Pancreas (tissue), 10 donors: Measurements from ENCODE around the gene RABGGTA. TPM values are rescaled to one million over a fixed set of nuclear protein-coding genes. Genes with fewer than 3 reads are reported as not detected.

Source experiments
- ATAC-seq, 4 donors: fragments of 200-7000 bp; cut with Tn5 transposase; one replicate each; pipeline versions ENCODE4 v1.8.0 to v1.9.1; 2020; ENCODE audit warnings: mild to moderate bottlenecking in 4 of 4, moderate library complexity in 4 of 4
- DNase-seq, 6 donors: peaks; one replicate each; pipeline ENCODE4 v3.0.0-alpha.2; 2020
- FAIRE-seq: peaks from 2 replicates; lab custom pipeline; 2012; peaks lifted over from hg19 to GRCh38; lab: Jason Lieb, UNC
- H3K27ac ChIP-seq, 4 donors: fragments of 200-600 bp; sonication (generic); 1 replicate in 3 of 4; 2 replicates in 1 of 4; pipeline versions ENCODE4 v1.5.0 to v1.8.0; 2020
- H3K27me3 ChIP-seq, 4 donors: fragments of 200-600 bp; one replicate each; pipeline ENCODE4 v1.8.0; 2021
- H3K36me3 ChIP-seq, 3 donors: fragments of 200-600 bp; sonication (generic) in 1 of 3; one replicate each; pipeline versions ENCODE4 v1.5.0 to v1.8.0; 2020 to 2021
- H3K4me1 ChIP-seq, 3 donors: fragments of 200-600 bp; one replicate each; pipeline ENCODE4 v1.8.0; 2021
- H3K4me3 ChIP-seq, 4 donors: fragments of 200-600 bp; sonication (generic) in 2 of 4; one replicate each; pipeline versions ENCODE4 v1.5.0 to v1.8.0; 2020 to 2021
- H3K9me3 ChIP-seq, 4 donors: fragments of 200-600 bp; one replicate each; pipeline ENCODE4 v1.8.0; 2021
- WGBS, 2 donors: extraction: QIAGEN DNeasy Blood & Tissue Kit; methylation state at CpG; one replicate each; pipeline ENCODE4 v1.1.7; 2013; 5-methylcytosine and 5-hydroxymethylcytosine counted together
- intact Hi-C, 3 donors: fragments of 100-400 bp; cut with DNase I; formaldehyde crosslinking; loops; one replicate each; pipeline versions ENCODE4 v1.11.1 to v1.14.2; 2022
- polyA plus RNA-seq, 2 donors: library from polyadenylated mRNA; stranded (reverse); fragments of 200-250 nt; gene quantifications; one replicate each; pipeline ENCODE4 v1.2.3, GENCODE V29; 2013
- total RNA-seq, 6 donors: library from RNA; stranded (reverse); fragmentation: NEBNext Ultra II Directional in 4 of 6; extraction: Animal tissue kit (Norgen Biotek cat#: 25700) in 4 of 6; gene quantifications; one replicate each; pipeline versions ENCODE4 v1.2.1 to v1.2.4, GENCODE V29; 2021 to 2023
- TF ChIP-seq, protein P1 (sequence below), 4 donors: fragments of 200-600 bp; sonication (generic) in 3 of 4; IDR thresholded peaks; one replicate each; pipeline versions ENCODE4 v1.5.0 to v1.8.0; 2021; ENCODE audit warnings: antibody characterized with exemption in 4 of 4
- donor health status: healthy with polysubstance abuse.
- donor health status: DM: no; HTN: no; CAD: no; lungs with moderate emphysema.
- donor health status: DM: no; HTN: no; CAD: no.
- donor health status: control.
- donor health status: control.
- donor health status: Bipolar disorder and iron deficiency.
- donor health status: DM: yes; HTN: yes; CAD: no.
- donor health status: DM: no; HTN: no; CAD: no.
- donor health status: DM: no; HTN: no; CAD: no.
- donor health status: DM: yes; HTN: yes; CAD: no.

Gene RABGGTA
- total and polyA plus RNA-seq, 8 donors = 15.4 to 51.5 (median 19.9) TPM

GRCh38 chr14:24308342-24309124 lies 37.1 kb upstream of the RABGGTA start:
- H3K27me3 ChIP-seq = no peaks in the 10 kb centered on the region
- FAIRE-seq (no peak), ATAC-seq (no peak), DNase-seq (peak in 1 of 6 donors; percentile 8)
- peaks cover 25 to 44% (median 33%) of the 10 kb centered on the region in 3 donors for H3K4me1 ChIP-seq
- H3K9me3 ChIP-seq = no peaks in the 10 kb centered on the region
- TF ChIP-seq, protein P1, sequence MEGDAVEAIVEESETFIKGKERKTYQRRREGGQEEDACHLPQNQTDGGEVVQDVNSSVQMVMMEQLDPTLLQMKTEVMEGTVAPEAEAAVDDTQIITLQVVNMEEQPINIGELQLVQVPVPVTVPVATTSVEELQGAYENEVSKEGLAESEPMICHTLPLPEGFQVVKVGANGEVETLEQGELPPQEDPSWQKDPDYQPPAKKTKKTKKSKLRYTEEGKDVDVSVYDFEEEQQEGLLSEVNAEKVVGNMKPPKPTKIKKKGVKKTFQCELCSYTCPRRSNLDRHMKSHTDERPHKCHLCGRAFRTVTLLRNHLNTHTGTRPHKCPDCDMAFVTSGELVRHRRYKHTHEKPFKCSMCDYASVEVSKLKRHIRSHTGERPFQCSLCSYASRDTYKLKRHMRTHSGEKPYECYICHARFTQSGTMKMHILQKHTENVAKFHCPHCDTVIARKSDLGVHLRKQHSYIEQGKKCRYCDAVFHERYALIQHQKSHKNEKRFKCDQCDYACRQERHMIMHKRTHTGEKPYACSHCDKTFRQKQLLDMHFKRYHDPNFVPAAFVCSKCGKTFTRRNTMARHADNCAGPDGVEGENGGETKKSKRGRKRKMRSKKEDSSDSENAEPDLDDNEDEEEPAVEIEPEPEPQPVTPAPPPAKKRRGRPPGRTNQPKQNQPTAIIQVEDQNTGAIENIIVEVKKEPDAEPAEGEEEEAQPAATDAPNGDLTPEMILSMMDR (IDR thresholded peaks at IDR 0.05) = peak in 1 of 4 donors; percentile 10
- no peak overlapping the region for H3K4me3 ChIP-seq
- intact Hi-C loops = no loop called here
- WGBS, 2 donors = 66 to 72% methylated on average over 6 to 7 of the region's 7 CpGs
- H3K27ac ChIP-seq = peak overlapping the region in 2 of 4 donors; percentile 78 to 84
- peaks cover 0 to 31% (median 20%) of the 10 kb centered on the region in 3 donors for H3K36me3 ChIP-seq

DNA sequence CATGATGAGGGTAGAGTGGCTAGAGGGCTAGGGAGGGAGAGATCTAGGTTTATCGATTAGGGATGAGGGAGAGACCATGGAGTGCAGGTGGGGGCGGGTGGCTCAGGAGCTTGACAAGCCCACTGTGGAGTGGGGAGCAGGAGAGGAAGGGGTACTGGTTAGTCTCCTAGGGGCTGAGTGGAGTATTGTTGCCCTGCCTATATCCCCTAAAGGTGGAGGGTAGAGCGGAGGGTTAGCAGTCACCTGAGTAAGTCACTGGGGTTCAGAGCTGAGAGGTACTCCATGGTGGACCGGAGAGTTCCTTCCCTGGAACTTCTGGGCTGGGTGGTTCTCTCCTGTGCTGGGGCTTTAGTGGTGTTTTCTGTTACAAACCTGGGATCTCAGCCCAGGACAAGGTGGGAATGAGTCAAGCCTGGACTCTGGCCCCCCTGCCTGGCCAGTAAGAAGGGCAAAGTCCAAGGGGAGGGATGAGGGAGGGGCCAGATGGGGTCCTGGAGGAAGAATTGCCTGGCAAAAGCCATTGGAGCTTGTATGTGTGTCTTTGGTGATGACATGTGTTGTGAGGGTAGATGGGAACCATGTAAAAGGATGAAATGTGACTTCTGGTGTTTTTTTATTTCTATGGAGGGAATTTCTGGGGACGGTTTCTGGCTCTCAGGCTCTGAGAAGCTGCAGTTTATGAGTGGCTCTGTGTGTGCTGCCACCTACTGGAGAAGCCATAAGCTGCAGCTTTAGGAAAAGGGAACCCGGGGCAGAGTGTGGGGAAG lies 36.4 kb upstream of the RABGGTA start, which contains the start of gene CIDEB:
Gene CIDEB, minus strand, starts transcription at position 403 of the 767 bp plus-strand sequence. Its CDS starts 119 bp downstream, at position 284.
- Histone ChIP-seq H3K27ac (peak within 1 kb of the TSS; percentile 28 to 84 (median 64)), H3K4me3 (peak within 1 kb of the TSS in 1 of 4 donors; percentile 20), H3K36me3 (peaks cover 0 to 35% (median 25%) of the 10 kb centered on the region in 3 donors), H3K4me1 (peaks cover 25 to 44% (median 33%) of the 10 kb centered on the region in 3 donors), H3K9me3 (no peaks in the 10 kb centered on the region), H3K27me3 (no peaks in the 10 kb centered on the region)
- TF ChIP-seq, protein P1 (IDR thresholded peaks at IDR 0.05) = peak; percentile 92 to 97 (median 94)
- FAIRE-seq (no peak), DNase-seq (peak in 5 of 6 donors; percentile 86 to 88 (median 87)), ATAC-seq (peak; percentile 66 to 78 (median 72))
- intact Hi-C loops = no loop called here
- 28 to 29% methylated on average over 6 of the region's 6 CpGs for WGBS, 2 donors

DNA sequence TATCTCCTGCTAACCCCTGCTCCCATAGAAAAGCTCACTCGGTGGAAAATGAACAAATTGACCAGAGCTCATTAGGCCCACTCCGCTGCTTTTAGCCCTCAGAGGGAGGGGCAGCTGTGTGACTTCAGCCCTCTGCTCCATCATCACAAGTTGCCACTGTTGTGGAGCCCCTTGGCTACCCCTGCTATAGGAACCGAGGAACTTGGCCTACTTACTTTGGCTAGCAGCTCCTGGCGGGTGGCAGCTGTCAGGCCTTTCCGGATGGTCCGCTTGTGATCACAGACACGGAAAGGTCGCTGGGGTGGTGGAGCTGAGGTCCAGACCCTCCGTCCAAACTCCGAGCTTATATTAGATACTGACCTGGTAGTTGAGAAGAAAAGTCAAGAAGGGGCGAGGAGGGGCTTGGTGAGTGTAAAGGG lies 35.8 kb upstream of the RABGGTA start:
- 67 to 69% methylated on average over 11 of the region's 11 CpGs for WGBS, 2 donors

GRCh38 chr14:24304019-24304387 lies 32.6 kb upstream of the RABGGTA start:
- intact Hi-C loops = no loop called here
- no peaks in the 10 kb centered on the region for H3K9me3 ChIP-seq
- 94 to 97% methylated on average over 11 of the region's 11 CpGs for WGBS, 2 donors
- no peak for ATAC-seq
- H3K4me3 ChIP-seq = no peak overlapping the region
- no peak overlapping the region for H3K27ac ChIP-seq
- peaks cover 10 to 31% (median 31%) of the 10 kb centered on the region in 3 donors for H3K4me1 ChIP-seq
- TF ChIP-seq, protein P1 (IDR thresholded peaks at IDR 0.05) = no peak
- peaks cover 0 to 44% (median 28%) of the 10 kb centered on the region in 3 donors for H3K36me3 ChIP-seq
- no peak for DNase-seq
- no peak for FAIRE-seq
- H3K27me3 ChIP-seq = no peaks in the 10 kb centered on the region

More for the DNA sequence above, 35.8 kb upstream of the RABGGTA start:
- Histone ChIP-seq H3K4me3 (peak overlapping the region in 1 of 4 donors; percentile 20), H3K27ac (peak overlapping the region; percentile 28 to 84 (median 64)), H3K9me3 (no peaks in the 10 kb centered on the region), H3K4me1 (peaks cover 25 to 44% (median 33%) of the 10 kb centered on the region in 3 donors), H3K27me3 (no peaks in the 10 kb centered on the region), H3K36me3 (peaks cover 0 to 41% (median 28%) of the 10 kb centered on the region in 3 donors)
- intact Hi-C loops = no loop called here
- no peak for ATAC-seq
- no peak for DNase-seq
- FAIRE-seq = no peak
- TF ChIP-seq, protein P1 (IDR thresholded peaks at IDR 0.05) = no peak
